Lower leg skin (tissue), 3 donors: ENCODE data around the gene PIP5K1C.

ENCODE experiments used
- POLR2A ChIP-seq, 2 donors: fragments of 450-650 bp; IDR thresholded peaks; one replicate each; pipeline ENCODE4 v1.6.1; 2016 to 2017; ENCODE audit warnings: antibody characterized with exemption in 2 of 2, mild to moderate bottlenecking in 1 of 2, moderate library complexity in 1 of 2
- TF ChIP-seq, protein P1 (sequence below), 3 donors: fragments of 450-650 bp; IDR thresholded peaks; one replicate each; pipeline ENCODE4 v1.5.1; 2016; ENCODE audit warnings: antibody characterized with exemption in 3 of 3, mild to moderate bottlenecking in 3 of 3, moderate library complexity in 2 of 3

DNA sequence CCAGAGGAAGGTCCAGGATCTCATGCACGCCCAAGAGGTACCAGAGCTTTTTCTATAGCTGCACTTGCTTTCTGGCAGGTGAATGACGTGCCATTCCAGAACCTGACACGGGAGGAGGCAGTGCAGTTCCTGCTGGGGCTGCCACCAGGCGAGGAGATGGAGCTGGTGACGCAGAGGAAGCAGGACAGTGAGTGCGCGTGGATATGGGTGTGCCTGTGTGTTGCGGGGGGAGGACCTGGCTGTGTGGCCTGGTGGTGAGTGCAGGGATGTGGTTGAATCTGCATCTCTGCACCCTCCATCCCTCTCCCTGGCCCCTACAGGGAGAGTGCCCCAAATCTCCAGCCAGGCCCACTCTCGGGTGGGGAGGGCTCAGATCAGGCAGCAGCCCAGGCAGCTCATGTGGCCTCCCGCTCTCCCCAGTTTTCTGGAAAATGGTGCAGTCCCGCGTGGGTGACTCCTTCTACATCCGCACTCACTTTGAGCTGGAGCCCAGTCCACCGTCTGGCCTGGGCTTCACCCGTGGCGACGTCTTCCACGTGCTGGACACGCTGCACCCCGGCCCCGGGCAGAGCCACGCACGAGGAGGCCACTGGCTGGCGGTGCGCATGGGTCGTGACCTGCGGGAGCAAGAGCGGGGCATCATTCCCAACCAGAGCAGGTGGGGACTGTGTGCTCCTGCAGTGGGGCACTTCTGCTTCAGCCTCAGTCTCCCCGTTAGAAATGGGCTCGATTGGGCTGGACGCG lies 38.4 kb upstream of the PIP5K1C start:
- TF ChIP-seq, protein P1, sequence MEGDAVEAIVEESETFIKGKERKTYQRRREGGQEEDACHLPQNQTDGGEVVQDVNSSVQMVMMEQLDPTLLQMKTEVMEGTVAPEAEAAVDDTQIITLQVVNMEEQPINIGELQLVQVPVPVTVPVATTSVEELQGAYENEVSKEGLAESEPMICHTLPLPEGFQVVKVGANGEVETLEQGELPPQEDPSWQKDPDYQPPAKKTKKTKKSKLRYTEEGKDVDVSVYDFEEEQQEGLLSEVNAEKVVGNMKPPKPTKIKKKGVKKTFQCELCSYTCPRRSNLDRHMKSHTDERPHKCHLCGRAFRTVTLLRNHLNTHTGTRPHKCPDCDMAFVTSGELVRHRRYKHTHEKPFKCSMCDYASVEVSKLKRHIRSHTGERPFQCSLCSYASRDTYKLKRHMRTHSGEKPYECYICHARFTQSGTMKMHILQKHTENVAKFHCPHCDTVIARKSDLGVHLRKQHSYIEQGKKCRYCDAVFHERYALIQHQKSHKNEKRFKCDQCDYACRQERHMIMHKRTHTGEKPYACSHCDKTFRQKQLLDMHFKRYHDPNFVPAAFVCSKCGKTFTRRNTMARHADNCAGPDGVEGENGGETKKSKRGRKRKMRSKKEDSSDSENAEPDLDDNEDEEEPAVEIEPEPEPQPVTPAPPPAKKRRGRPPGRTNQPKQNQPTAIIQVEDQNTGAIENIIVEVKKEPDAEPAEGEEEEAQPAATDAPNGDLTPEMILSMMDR (IDR thresholded peaks at IDR 0.05), result no peak
- no peak for TF ChIP-seq POLR2A (IDR thresholded peaks at IDR 0.05)
